GM12891 (cell line): Measurements from ENCODE around the gene NLRP9.

Source experiments
- DNase-seq: peaks from one replicate; pipeline ENCODE4 v3.0.0; 2011; ENCODE audit warnings: low spot score; ENCODE audit not compliant: insufficient read length
- FAIRE-seq: peaks from 2 replicates; lab custom pipeline; 2011; peaks lifted over from hg19 to GRCh38; lab: Jason Lieb, UNC
- PAX5 ChIP-seq: IDR thresholded peaks from 2 replicates; pipeline ENCODE4 v1.6.1; 2011; ENCODE audit warnings: low read length, moderate library complexity, mild to moderate bottlenecking; ENCODE audit not compliant: insufficient read depth, severe bottlenecking
- POLR2A ChIP-seq: IDR thresholded peaks from 2 replicates; pipeline ENCODE4 v1.6.1; 2011; ENCODE audit warnings: low read depth, low read length, control low read depth
- POLR2AphosphoS5 ChIP-seq: IDR thresholded peaks from 2 replicates; pipeline ENCODE4 v1.6.1; 2011; ENCODE audit warnings: low read depth, low read length, control low read depth
- POU2F2 ChIP-seq: IDR thresholded peaks from 2 replicates; pipeline ENCODE4 v1.6.1; 2011; ENCODE audit warnings: low read depth, mild to moderate bottlenecking, control low read depth, low read length, moderate library complexity
- SPI1 ChIP-seq: IDR thresholded peaks from 2 replicates; pipeline ENCODE4 v1.6.1; 2011; ENCODE audit warnings: low read depth, low read length, control low read depth
- TAF1 ChIP-seq: IDR thresholded peaks from 2 replicates; pipeline ENCODE4 v1.6.1; 2011; ENCODE audit warnings: low read depth, low read length, control low read depth

Gene NLRP9

DNA sequence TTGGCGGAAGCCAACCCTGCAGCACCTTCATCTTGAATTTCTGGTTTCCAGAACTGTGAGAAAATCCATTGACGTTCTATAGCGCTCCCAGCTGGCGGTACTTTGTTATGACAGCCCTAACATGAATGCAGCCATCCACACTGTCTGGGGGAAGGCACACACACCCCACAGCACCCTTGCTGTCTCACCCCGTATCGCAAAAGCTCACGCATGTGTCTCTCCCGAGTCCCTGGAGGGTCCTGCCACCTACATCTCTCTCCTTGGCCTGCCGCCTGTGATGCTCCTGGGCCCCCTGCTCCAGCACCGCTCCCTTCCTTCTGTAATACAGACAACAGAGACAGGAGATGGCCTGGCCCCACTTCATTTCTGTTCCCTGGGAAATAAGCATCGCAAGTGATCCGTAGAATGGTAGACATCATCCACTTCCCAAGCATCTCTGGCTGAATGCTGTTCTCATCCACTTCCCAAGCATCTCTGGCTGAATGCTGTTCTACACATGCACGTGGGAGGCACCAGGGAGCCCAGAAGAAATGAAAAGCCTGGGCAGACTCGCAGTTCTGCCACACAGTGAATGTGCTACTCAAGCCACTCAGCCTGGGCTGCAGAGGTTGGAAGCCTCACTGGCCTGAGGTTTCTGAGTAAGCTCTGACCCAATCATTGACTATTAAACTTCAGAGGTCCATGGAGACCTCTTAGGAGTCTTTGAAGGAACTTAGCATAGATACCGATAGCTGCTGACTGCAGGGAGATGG is 33.5 kb downstream of the NLRP9 start:
- TF ChIP-seq SPI1 (no peak), TAF1 (no peak), PAX5 (no peak), POLR2A (no peak), POLR2AphosphoS5 (no peak)
- FAIRE-seq (no peak), DNase-seq (no peak)

DNA sequence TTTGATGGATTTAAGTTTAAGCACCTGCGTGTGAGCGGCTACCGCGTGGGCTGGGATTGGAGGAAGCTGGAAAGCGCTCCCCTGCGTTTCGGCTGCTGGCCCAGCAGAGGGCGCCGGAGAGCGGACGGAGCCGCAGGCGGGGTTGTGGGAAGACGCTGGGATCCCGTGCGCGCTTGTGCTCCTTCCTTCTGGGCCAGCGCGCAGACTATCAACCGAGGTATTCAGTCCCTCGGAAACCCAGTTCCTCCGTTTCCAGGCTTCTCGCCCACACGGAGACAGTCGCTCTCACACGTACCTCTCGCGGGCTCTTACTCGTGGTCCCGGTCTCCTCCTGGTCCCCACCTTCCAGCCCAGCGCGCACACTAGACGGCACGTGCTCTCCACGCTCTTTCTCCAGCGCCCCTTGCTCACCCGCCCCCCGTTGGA is 34.4 kb downstream of the NLRP9 start:
- TF ChIP-seq SPI1 (no peak), POLR2A (no peak), PAX5 (no peak), TAF1 (no peak), POLR2AphosphoS5 (no peak), POU2F2 (no peak)
- no peak for FAIRE-seq
- DNase-seq, result no peak

DNA sequence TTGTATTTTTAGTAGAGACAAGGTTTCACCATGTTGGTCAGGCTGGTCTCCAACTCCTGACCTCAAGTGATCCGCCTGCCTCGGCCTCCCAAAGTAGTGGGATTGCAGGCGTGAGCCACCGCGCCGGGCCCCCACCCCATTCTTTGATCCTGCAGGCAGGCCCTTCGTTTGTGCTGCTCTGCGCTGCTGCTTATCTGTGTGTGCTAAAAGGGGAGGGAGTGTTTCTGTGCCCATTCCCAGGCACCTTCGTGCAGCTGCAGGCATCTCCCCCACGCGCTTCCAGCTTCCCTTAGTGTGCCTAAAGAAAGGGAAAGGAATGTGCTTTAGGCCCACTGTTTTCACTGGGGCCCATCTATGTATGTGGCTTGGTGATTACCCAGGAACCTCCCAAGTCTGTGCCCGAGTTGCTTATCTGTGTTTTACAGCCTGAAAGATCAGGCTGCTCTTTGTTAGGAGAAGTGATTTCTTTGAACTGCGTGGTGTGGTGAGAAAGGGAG is 36.0 kb downstream of the NLRP9 start:
- no peak for TF ChIP-seq POU2F2
- no peak for TF ChIP-seq PAX5
- TF ChIP-seq SPI1, result no peak
- no peak for TF ChIP-seq TAF1
- no peak for TF ChIP-seq POLR2A
- TF ChIP-seq POLR2AphosphoS5, result no peak
- DNase-seq (no peak), FAIRE-seq (no peak)

DNA sequence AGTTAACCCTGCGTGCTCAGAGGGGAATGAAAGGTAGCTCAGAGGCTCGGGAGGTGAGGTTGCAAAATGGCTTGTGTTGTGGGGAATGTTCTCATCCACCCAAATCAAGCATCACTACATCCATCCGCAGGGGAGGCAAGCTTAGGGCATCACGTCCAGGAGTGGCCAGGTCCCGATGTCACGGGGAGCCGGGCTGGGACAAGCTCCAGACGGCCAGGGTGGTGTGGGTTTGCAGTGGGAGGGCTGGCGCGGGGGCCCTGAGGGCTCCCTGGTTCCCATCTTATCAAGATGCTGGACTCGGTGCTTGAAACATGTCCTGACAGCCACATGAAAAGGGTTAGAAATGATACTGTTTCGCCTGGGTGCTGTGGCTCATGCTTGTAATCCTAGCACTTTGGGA is 37.4 kb downstream of the NLRP9 start:
- FAIRE-seq (no peak), DNase-seq (no peak)
- TF ChIP-seq POLR2A, result no peak
- TF ChIP-seq POLR2AphosphoS5, result no peak
- no peak for TF ChIP-seq PAX5
- no peak for TF ChIP-seq SPI1
- TF ChIP-seq TAF1, result no peak
- no peak for TF ChIP-seq POU2F2

DNA sequence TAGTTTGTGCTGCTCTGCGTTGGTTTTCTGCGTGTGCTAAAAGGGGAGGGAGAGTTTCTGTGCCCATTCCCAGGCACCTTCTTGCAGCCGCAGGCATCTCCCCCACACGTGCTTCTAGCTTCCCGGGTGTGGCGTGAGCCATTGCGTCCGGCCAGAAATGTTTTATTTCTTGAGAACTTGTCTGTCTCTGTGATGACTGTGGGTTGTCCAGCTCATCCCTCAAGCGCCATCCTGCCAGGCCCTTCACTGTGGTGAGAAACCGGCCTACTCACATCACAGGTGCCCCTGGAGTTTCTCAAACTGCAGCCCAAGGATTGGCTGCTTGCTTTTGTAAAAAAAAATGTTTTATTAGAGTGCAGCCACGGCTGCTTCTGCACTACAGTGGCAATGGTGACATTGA is 39.0 kb downstream of the NLRP9 start:
- TF ChIP-seq POLR2A (no peak), POU2F2 (no peak)
- FAIRE-seq (no peak), DNase-seq (no peak)

DNA sequence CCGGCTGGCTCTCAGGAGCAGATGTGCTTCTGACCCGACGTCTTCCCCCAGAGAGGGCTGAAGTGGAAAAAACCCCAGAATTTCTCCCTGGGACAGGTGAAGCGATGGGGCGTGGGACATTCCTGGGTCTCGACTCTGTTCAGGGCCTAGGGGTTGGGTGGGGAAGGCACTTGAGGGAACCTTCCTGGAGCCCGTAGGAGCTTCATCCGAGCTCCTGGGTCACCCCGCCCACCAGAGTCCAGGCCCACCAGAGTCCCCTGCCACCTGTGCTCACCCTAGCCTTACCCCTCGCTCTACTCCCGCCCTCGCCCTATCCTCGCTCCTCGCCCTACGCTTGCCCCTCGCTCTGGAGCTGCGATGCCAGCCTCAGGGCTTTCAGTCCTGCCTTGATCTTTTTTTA is 39.9 kb downstream of the NLRP9 start:
- TF ChIP-seq POLR2AphosphoS5 (no peak), POLR2A (no peak), POU2F2 (no peak), SPI1 (no peak), TAF1 (no peak), PAX5 (no peak)
- DNase-seq, result no peak
- FAIRE-seq, result no peak

DNA sequence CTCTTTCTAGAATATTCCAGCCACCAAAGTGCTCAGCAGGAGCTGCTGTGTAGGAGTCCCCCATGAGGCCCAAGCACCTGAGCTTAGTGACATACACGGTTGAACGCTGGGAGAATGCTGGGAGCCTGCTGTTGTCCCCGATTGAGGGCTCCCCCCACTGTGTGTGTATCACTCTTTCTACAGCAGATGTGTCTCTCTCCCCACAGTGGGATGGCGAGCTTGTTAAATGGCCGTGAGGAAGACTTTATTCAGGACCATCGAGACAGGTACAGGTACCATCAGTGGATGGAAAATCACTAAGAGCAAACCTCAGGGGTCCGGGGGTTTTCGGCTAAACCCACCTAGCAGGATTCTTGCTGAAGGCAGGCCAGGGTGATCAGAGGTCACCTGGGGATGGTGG is 40.5 kb downstream of the NLRP9 start:
- no peak for DNase-seq
- TF ChIP-seq PAX5 (no peak), TAF1 (no peak)
- FAIRE-seq, result no peak

DNA sequence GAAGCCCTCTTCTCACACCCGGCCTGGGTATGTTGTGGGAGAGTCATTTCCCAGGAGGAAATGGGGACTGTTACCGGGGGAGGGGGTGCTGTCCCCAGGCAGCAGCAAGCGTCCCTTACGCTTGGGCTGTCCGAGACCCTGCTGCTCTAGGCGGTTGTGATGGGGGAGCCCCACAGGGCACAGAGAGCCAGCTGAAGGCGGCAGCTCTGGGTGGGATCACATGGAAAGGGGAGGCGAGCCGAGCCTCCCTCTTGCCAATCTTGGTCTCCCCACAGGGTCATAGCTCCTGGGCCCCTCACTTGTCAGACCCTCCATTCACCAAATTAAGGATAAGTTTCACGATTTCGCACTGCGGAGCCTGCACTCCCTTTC is 41.1 kb downstream of the NLRP9 start:
- DNase-seq (no peak), FAIRE-seq (no peak)
- no peak for TF ChIP-seq SPI1
- no peak for TF ChIP-seq POLR2A

DNA sequence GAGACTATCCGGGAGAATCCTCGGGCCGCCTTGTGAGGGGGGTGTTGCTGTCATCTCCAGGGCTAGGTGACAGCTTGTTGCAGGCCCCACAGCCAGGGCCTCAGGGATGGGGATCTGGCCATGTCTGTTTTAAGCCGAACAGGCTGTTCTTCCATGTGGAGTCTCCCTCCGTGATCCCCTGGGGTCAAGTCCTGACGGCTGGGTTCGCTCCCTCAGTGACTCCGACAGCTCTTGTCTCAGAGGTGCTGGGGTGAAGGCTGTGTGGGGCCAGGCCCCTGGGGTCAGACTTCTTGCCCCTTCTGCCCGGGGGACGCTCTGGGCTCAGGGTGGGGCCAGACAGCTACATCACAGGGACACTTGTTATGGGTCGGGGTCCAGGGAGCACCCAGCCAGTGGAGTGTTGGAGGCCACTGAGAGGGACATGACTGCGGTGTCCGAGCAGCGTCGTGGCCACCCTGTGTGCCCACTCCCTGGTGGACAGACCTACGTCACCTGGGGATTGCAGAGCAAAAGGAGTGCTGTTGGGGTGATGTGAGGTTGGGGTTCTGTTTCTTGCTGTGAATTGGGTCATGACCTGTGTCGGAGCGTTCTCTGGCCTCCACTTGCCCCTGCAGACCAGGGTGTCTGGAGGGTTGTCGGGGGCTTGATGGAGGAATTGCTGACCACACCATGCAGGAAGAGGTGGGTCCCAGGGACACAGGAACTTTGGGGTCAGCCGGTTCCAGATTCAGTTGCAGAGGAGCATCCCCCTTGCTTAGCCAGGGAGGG is 41.7 kb downstream of the NLRP9 start:
- DNase-seq (no peak), FAIRE-seq (no peak)
- TF ChIP-seq POLR2AphosphoS5 (no peak), POLR2A (no peak)
